Stimulated activated naive B cell treated with anti-CD40 and anti-IgM and Interleukin-4, amounts not matched to agents 10 μg/mL and 1 μg/mL and 100 μg/mL, for 72 hours (primary cell): ENCODE data around the gene CADPS2.

ENCODE experiments used
- ATAC-seq, 2 donors: fragments of 150-1000 bp; cut with Tn5 transposase; replicated peaks; 2 replicates each; pipeline ENCODE4 v1.10.0; 2021; ENCODE audit warnings: moderate library complexity in 1 of 2
- DNase-seq: peaks from one replicate; pipeline ENCODE4 v3.0.0; 2021
- H3K27ac Mint-ChIP-seq: one replicate; pipeline ENCODE4 v1.8.0; 2022; ENCODE audit warnings: mild to moderate bottlenecking, mixed read lengths
- H3K27me3 Mint-ChIP-seq, 2 donors: one replicate each; pipeline ENCODE4 v1.8.0; 2022; ENCODE audit warnings: mixed read lengths in 2 of 2
- H3K36me3 Mint-ChIP-seq, 2 donors: one replicate each; pipeline ENCODE4 v1.8.0; 2022; ENCODE audit warnings: mixed read lengths in 2 of 2, mild to moderate bottlenecking in 1 of 2
- H3K4me1 Mint-ChIP-seq, 2 donors: one replicate each; pipeline ENCODE4 v1.8.0; 2022; ENCODE audit warnings: mixed read lengths in 2 of 2, mild to moderate bottlenecking in 1 of 2
- H3K4me3 Mint-ChIP-seq, 2 donors: one replicate each; pipeline ENCODE4 v1.8.0; 2022; ENCODE audit warnings: mild to moderate bottlenecking in 2 of 2, mixed read lengths in 2 of 2, moderate library complexity in 1 of 2
- H3K9me3 Mint-ChIP-seq, 2 donors: one replicate each; pipeline ENCODE4 v1.8.0; 2022; ENCODE audit warnings: mixed read lengths in 2 of 2, mild to moderate bottlenecking in 1 of 2

The CADPS2 gene

DNA sequence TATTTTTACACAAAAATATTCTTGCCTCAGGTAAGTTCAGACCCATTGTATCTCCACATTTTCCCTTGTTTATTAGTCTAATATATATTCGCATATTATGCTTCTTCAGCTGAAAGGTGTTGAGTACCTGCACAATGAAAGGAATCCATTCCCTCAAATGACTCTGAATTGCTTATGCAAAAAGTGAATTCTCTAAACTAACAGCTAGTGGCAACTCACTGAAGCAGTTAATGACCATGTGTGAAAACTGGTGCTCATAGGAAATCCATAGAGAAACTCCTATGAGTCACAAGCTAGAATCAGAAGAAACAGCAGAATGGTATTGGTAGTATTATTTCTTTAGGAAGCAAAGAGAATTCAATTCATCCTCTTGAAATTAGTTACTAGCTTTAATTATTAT lies 150.1 kb downstream of the CADPS2 start:
- Mint-ChIP-seq H3K4me1 (no peaks in the 10 kb centered on the region), H3K27me3 (no peaks in the 10 kb centered on the region), H3K4me3 (no peak overlapping the region), H3K36me3 (no peaks in the 10 kb centered on the region), H3K27ac (no peak overlapping the region), H3K9me3 (no peaks in the 10 kb centered on the region)
- no peak for DNase-seq
- no peak for ATAC-seq

DNA sequence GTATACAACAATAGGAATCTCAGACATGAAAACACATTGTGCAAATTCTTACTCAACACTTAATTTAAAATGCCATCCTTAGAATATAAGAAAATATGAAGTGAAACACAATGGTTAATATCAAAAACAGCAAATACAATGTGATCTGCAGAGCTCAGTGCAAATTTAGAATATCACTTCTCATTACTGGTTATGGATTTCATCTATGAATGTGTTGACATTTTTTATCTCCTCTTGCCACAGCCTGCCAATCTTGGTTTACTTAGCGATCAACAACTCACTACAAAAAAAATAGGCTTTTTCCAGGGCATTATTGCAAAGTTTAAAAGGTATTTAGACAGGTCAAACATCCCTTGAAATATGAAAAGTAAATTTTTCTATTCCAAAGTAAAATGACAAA lies 158.5 kb downstream of the CADPS2 start:
- no peak overlapping the region for H3K27ac Mint-ChIP-seq
- no peak for DNase-seq
- no peak for ATAC-seq
- H3K4me1 Mint-ChIP-seq, result no peaks in the 10 kb centered on the region
- no peaks in the 10 kb centered on the region for H3K27me3 Mint-ChIP-seq
- H3K36me3 Mint-ChIP-seq, result no peaks in the 10 kb centered on the region
- H3K9me3 Mint-ChIP-seq, result no peaks in the 10 kb centered on the region
- no peak overlapping the region for H3K4me3 Mint-ChIP-seq

DNA sequence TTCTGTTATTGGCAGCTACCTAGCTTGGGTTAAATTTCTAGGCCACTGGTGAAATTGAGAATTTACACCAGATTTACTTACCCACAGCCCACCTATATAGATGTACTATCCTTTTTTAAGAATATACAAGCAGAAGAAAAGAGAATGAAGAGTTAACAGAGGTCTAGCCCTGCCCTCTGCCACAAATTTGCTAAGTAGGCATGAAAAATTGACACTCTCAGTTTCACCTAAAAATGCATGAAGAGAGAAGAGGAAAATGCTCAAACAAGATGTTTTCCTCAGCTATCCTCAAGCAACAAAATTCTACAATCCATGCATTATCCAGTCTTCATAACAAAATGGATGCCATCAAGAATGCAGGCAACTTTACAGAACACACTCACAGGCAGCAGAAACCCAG lies 158.9 kb downstream of the CADPS2 start:
- ATAC-seq (no peak), DNase-seq (no peak)
- Mint-ChIP-seq H3K36me3 (no peaks in the 10 kb centered on the region), H3K9me3 (no peaks in the 10 kb centered on the region), H3K27me3 (no peaks in the 10 kb centered on the region), H3K27ac (no peak overlapping the region), H3K4me1 (no peaks in the 10 kb centered on the region), H3K4me3 (no peak overlapping the region)

DNA sequence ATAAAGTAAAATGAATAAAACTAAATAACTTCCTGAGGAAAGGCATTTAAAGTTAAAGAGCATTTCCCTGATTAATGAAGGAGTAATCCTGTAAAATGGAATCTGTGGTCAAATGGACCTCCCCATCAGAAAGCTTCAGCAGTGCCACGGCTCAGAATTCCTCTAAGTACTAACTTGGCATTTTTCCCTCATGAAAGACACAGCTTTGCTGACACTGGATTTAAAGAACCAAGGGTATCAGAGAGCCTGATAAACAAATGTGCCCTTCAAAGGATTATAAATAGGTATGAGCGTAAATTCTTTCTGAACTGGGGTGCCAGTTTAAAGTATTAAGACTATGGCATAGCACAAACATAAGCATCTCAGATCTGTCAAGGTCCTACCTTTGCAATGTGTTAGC lies 159.4 kb downstream of the CADPS2 start:
- Mint-ChIP-seq H3K9me3 (no peaks in the 10 kb centered on the region), H3K4me3 (no peak overlapping the region), H3K27me3 (no peaks in the 10 kb centered on the region), H3K4me1 (no peaks in the 10 kb centered on the region), H3K36me3 (no peaks in the 10 kb centered on the region), H3K27ac (no peak overlapping the region)
- ATAC-seq (no peak), DNase-seq (no peak)

DNA sequence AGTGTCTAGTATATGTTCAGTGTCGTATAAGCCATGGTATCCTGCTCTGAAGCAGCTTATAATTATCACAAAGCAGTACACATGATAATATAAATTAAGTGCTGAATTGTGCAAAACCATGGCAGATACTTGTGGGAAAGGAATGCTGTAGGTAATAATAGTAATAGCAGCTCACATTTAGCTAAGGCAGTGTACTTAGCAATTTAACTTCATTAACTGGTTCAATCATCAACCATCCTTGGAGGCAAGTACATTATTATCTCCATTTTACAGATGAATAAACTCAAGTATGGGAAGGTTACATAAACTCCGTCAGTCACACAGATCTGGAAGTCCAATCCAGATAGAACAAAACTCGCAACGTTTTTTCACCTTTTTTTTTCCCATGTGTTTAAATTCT lies 161.9 kb downstream of the CADPS2 start:
- Mint-ChIP-seq H3K4me1 (no peaks in the 10 kb centered on the region), H3K9me3 (peaks cover 1 to 5% of the 10 kb centered on the region in 2 donors), H3K4me3 (no peak overlapping the region), H3K27me3 (no peaks in the 10 kb centered on the region), H3K27ac (no peak overlapping the region), H3K36me3 (no peaks in the 10 kb centered on the region)
- DNase-seq (no peak), ATAC-seq (no peak)

DNA sequence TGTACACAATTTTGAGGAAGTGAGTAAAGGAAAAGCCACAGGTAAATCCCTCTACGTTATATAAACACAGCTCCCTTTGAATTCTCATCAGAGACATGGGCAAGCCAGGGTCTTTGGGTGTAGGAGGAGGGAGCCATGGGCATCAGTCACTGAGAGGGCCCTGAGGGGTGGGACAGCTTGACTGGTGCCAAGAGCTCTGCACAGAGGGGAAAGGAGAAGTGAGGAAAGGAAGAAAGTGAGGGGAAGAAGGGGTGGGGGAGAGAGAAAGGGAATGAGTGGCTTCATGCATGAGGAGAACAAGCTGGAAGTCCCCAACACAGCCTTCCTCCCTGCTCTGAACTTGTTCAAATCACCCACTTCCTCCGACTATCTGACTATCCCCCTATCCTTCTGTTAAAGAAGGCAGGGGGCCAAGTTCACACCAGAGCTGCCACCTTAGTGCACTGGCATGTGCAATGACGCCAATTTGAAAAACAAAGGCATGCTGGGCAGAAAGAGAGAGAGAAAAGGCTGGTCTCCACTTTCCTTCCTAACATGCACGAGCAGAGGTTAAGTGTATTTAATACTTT lies 167.2 kb downstream of the CADPS2 start:
- H3K27ac Mint-ChIP-seq, result no peak overlapping the region
- peaks cover 1 to 5% of the 10 kb centered on the region in 2 donors for H3K9me3 Mint-ChIP-seq
- H3K4me1 Mint-ChIP-seq, result peaks cover 0 to 5% of the 10 kb centered on the region in 2 donors
- DNase-seq, result no peak
- no peak overlapping the region for H3K4me3 Mint-ChIP-seq
- ATAC-seq, result no peak
- no peaks in the 10 kb centered on the region for H3K27me3 Mint-ChIP-seq
- no peaks in the 10 kb centered on the region for H3K36me3 Mint-ChIP-seq

DNA sequence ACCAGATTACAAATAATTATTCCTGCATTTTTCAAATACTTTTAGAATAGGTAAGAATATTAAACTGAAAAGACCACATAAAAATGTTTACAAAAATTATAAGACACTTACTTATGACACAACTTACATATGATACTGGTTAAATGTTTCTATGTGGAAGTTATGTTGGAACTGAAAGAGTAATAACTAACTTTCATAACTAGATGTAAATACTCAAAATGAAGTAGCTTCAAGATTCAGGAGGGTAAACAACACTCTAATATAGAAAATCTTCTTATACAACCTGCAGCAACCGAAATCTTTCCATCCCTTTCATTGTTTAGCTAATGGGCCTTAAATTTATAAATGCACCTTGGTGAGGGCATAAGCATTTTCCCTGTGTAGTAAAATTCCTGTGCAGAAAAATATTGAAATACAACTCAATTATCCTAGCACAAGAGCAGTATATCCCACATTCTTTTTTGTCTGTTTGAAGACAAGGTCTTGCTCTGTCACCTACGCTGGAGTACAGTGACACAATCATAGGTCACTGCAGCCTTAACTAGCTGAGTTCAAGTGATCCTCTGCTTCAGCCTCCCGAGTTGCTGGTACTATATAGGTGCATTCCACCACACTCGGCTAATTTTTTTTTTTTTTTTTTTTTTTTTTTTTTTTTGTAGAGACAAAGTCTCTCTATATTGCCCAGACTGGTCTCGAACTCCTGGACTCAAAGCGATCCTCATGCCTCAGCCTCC lies 168.7 kb downstream of the CADPS2 start:
- peaks cover 0 to 5% of the 10 kb centered on the region in 2 donors for H3K4me1 Mint-ChIP-seq
- H3K36me3 Mint-ChIP-seq, result no peaks in the 10 kb centered on the region
- H3K27ac Mint-ChIP-seq, result no peak overlapping the region
- peaks cover 1 to 5% of the 10 kb centered on the region in 2 donors for H3K9me3 Mint-ChIP-seq
- H3K27me3 Mint-ChIP-seq, result no peaks in the 10 kb centered on the region
- no peak overlapping the region for H3K4me3 Mint-ChIP-seq
- no peak for DNase-seq
- no peak for ATAC-seq

DNA sequence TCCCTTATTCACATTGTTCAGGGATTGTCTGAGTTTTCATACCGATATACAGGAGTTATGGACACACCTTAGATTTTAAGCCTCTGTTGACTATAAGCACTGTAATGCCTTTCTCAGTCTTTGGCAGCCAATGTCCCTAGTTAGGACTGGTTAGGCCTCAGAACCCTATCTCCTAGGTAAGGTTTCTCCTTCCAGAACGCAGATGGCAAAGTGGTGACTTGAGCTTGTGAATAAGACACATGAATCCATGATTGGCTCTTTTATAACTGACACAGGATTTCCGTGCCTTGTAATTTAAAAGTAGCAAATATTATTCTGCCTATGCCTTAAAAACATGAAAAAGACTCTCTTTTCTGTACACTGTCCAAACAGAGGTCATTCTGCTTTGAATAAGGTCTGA lies 171.1 kb downstream of the CADPS2 start:
- ATAC-seq, result no peak

DNA sequence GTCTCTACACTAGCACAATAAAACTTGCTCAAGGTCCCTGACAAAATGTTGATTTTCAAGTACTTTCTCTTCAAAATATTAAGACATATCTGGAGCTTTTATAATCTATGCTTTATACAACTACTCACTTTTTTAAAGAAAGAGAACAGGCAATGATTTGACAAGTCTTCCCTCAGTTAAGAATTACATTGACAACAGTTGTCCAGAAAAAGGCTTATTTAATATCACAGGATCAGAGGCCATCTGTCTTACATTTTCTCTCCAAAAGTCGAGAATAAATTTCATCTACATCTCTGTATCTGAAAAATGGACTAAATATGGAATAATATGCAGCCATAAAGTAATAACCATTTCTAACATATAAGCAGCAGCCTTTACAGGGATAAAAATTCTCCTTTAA lies 175.3 kb downstream of the CADPS2 start:
- H3K36me3 Mint-ChIP-seq, result no peaks in the 10 kb centered on the region

More for the DNA sequence above, 171.1 kb downstream of the CADPS2 start:
- Mint-ChIP-seq H3K27me3 (no peaks in the 10 kb centered on the region), H3K4me3 (no peak overlapping the region), H3K9me3 (peaks cover 0 to 1% of the 10 kb centered on the region in 2 donors), H3K27ac (no peak overlapping the region), H3K36me3 (no peaks in the 10 kb centered on the region), H3K4me1 (peaks cover 0 to 5% of the 10 kb centered on the region in 2 donors)
- DNase-seq, result no peak

DNA sequence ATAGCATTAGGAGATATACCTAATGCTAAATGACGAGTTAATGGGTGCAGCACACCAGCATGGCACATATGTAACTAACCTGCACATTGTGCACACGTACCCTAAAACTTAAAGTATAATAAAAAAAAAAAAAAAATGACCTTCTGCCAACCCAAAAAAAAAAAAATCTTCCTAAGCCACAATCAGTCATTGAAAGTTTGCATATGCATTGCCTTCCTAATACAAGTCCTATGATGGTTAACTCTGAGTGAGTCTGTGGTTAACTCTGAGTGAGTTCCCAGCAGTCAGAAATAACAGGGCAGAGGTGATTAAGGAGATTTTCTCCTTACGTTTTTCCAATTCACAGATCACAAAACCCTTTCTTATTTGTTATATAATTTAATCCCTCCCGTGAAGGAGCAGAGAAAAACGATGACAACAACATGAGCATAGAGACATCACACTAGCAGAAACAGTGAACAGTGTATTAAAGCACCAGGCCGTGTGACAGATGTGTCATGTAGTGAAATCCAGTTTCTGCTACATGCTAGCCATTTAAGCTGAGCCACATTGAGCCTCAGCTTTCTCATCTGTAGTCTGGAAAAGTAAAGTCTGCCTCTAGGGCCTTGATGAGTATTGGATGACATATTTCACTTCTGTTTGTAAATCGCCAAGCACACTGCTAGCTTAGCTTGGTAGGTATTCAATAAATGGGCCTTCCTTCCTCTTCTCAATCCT lies 176.2 kb downstream of the CADPS2 start:
- ATAC-seq, result no peak
- no peaks in the 10 kb centered on the region for H3K27me3 Mint-ChIP-seq
- H3K4me3 Mint-ChIP-seq, result no peak overlapping the region
- peaks cover 0 to 1% of the 10 kb centered on the region in 2 donors for H3K9me3 Mint-ChIP-seq
- no peak for DNase-seq
- no peaks in the 10 kb centered on the region for H3K4me1 Mint-ChIP-seq
- no peak overlapping the region for H3K27ac Mint-ChIP-seq
- H3K36me3 Mint-ChIP-seq, result no peaks in the 10 kb centered on the region

More for the DNA sequence above, 175.3 kb downstream of the CADPS2 start:
- no peaks in the 10 kb centered on the region for H3K4me1 Mint-ChIP-seq
- no peak for ATAC-seq
- peaks cover 0 to 1% of the 10 kb centered on the region in 2 donors for H3K9me3 Mint-ChIP-seq
- H3K4me3 Mint-ChIP-seq, result no peak overlapping the region
- no peak overlapping the region for H3K27ac Mint-ChIP-seq
- DNase-seq, result no peak
- no peaks in the 10 kb centered on the region for H3K27me3 Mint-ChIP-seq

DNA sequence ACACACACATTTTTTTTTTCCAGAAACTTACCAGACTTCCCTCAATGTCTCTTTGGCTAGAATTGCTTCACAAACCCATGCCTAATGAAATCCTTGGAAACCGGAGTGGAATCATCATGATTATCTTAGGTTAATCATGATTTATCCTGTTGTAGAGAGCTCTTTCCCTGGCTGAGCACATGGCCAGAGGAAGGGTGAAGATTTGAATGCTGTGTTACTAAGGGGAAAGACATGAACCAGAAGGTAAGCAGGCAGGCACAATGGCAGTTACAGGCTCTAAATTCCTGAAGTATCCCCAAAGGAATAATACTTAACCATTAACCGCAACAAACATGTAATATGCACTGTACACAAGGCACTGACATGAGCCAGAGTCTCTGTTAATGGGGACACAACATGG lies 179.4 kb downstream of the CADPS2 start:
- no peaks in the 10 kb centered on the region for H3K36me3 Mint-ChIP-seq
- H3K4me3 Mint-ChIP-seq, result no peak overlapping the region

DNA sequence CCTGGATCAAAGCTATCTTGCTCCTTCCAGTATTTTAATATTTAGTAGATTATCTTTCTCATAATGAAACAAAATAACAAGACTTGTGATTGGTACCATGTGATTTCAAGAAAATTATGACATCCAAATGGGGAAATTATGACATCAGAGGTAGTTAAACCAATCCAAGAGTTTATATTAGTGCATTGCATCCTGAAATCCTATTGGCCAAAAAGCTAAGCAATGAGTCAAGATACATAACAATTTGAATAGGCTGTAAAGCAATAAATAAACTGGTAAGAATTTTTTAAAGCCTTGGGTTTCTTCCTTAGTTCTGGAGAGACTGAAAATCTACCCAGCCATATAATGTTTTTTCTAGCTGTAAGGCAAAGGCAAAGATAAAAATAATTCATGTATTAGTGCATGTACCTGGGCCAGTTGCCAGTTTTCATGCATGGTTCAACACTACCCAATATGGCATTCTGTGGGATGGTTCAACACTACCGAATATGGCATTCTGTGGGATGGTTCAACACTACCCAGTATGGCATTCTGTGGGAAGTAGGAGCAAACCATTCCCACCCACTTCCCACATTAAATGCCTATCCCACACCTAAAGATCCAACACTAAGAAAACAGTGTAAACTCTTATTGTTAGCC lies 183.3 kb downstream of the CADPS2 start, which contains the start of gene RNF148:
Gene RNF148, minus strand, starts transcription at position 51 of the 639 bp plus-strand sequence. CDS start 172 bp downstream, outside the sequence.
- Mint-ChIP-seq H3K4me1 (no peaks in the 10 kb centered on the region), H3K4me3 (no peak within 1 kb of the TSS), H3K27ac (no peak within 1 kb of the TSS), H3K36me3 (no peaks in the 10 kb centered on the region), H3K27me3 (no peaks in the 10 kb centered on the region), H3K9me3 (peaks cover 0 to 2% of the 10 kb centered on the region in 2 donors)
- DNase-seq (no peak), ATAC-seq (no peak)

More for the DNA sequence above, 179.4 kb downstream of the CADPS2 start:
- Mint-ChIP-seq H3K4me1 (no peaks in the 10 kb centered on the region), H3K9me3 (peaks cover 0 to 1% of the 10 kb centered on the region in 2 donors), H3K27me3 (no peaks in the 10 kb centered on the region), H3K27ac (no peak overlapping the region)
- no peak for DNase-seq
- no peak for ATAC-seq

DNA sequence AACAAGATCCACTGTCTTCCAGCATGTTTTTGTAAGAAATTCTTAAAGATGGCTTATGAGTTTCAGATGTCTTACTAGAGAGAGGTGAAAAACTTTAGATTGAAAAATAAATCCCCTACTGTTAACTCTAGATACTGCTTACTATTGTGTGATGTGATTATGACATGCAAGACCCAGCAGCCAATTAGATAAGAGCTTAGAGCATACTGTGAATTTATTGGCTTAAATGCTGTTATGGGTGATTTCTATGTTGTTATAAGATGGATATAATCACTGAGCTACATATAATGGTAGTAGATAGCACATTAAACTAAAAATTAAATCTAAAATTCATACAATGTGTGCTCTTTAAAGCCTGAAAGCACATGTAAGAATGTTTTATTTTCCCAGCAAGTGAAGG lies 187.2 kb downstream of the CADPS2 start, which contains the start of gene RNF133:
Gene RNF133, minus strand, starts transcription at position 101 of the 400 bp plus-strand sequence. CDS start 199 bp downstream, outside the sequence.
- no peak within 1 kb of the TSS for H3K27ac Mint-ChIP-seq
- ATAC-seq, result no peak
- H3K9me3 Mint-ChIP-seq, result peaks cover 2 to 3% of the 10 kb centered on the region in 2 donors
- no peaks in the 10 kb centered on the region for H3K36me3 Mint-ChIP-seq
- no peaks in the 10 kb centered on the region for H3K4me1 Mint-ChIP-seq
- H3K27me3 Mint-ChIP-seq, result no peaks in the 10 kb centered on the region
- no peak within 1 kb of the TSS for H3K4me3 Mint-ChIP-seq
- no peak for DNase-seq

DNA sequence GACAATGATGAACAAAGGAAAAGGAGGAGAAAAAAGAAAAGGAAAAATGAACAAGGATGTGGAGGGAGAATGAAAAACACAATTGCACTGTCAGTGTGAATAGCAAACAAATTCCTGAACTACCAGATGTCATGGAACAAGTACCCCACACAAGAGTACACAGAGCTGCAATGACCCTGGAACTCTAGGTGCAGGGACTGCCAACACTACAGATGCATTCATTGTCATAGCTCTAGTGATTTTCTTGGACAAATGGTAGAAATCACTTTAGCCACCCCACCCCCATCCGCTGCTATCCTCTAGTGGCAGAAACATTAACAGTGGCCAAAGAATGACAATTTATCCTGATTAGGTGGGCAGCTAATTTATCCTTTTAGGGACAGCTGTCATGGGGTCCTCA lies 190.4 kb downstream of the CADPS2 start:
- peaks cover 9% of the 10 kb centered on the region in 2 donors for H3K9me3 Mint-ChIP-seq
- H3K4me3 Mint-ChIP-seq, result no peak overlapping the region
- H3K36me3 Mint-ChIP-seq, result no peaks in the 10 kb centered on the region
- no peaks in the 10 kb centered on the region for H3K27me3 Mint-ChIP-seq
- DNase-seq, result no peak
- no peak for ATAC-seq
- H3K27ac Mint-ChIP-seq, result no peak overlapping the region
- no peaks in the 10 kb centered on the region for H3K4me1 Mint-ChIP-seq
